Measurements from ENCODE around the gene MTUS2.

MTUS2 gene

DNA sequence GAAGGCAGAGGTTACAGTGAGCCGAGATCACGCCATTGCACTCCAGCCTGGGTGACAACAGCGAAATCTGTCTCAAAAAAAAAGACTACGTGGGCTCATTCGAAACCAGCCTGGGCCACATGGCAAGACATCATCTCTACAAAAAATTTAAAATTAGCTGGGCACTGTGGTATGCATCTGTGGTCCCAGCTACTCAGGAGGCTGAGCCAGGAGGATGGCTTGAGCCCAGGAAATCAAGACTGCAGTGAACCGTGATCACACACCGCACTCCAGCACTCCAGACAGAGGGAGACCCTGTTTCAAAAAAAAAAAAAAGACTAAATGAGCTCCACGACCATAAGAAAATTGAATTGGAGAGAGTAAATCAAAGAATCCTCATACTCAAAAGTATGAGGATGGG lies 722.2 kb downstream of the MTUS2 start:
- Mint-ChIP-seq H3K4me1 (peaks cover 58% of the 10 kb centered on the region), H3K27me3 (ENCODE audit: low read depth, poor library complexity) (peaks cover 3% of the 10 kb centered on the region), H3K9me3 (peaks cover 4% of the 10 kb centered on the region), H3K36me3 (ENCODE audit: low read depth) (peaks cover 35% of the 10 kb centered on the region), H3K4me3 (no peak overlapping the region), H3K27ac (peak overlapping the region; percentile 23)
- no peak for DNase-seq
- TF ChIP-seq, protein P1, sequence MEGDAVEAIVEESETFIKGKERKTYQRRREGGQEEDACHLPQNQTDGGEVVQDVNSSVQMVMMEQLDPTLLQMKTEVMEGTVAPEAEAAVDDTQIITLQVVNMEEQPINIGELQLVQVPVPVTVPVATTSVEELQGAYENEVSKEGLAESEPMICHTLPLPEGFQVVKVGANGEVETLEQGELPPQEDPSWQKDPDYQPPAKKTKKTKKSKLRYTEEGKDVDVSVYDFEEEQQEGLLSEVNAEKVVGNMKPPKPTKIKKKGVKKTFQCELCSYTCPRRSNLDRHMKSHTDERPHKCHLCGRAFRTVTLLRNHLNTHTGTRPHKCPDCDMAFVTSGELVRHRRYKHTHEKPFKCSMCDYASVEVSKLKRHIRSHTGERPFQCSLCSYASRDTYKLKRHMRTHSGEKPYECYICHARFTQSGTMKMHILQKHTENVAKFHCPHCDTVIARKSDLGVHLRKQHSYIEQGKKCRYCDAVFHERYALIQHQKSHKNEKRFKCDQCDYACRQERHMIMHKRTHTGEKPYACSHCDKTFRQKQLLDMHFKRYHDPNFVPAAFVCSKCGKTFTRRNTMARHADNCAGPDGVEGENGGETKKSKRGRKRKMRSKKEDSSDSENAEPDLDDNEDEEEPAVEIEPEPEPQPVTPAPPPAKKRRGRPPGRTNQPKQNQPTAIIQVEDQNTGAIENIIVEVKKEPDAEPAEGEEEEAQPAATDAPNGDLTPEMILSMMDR (IDR thresholded peaks at IDR 0.05), result no peak

DNA sequence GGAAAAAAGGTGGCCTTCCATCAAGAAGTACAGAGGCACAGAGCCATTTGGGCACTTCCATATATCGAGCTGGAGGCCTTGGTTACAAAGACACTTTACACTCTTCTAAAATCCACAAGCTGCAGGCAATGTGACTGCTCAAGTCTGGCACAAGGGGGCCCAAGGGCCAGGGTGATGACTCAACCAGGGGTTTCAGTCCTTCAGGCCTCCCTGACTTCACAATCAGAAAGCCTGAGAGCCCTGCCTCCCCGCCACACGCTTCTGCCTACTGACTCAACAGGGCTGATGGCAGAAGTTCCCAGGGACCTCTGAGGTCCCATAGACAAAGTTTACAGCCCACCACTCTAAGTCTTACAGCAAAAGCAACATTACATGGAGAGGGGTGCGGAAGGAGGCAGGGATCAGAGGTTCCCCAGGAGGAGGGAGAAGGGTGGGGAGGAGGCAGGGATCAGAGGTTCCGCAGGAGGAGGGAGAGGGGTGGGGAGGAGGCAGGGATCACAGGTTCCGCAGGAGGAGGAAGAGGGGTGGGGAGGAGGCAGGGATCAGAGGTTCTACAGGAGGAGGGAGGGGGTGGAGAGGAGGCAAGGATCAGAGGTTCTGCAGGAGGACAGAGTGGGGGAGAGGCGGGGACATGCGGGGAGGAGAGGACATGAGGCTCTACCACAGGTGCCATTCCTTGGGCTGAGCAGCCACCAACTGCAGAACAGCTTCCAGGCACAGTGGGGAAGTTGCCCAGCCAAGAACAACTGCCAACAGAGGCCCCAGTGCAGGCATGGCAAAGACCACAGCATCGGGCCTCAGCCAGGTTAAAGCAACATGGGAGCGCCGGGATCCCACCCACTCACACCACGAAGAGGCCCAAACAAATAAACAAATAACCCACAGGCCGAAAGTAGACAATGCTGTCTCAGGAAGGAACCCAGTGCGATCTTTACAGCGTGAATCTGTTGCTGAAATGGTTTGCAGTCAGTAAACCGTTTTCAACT lies 723.4 kb downstream of the MTUS2 start:
- H3K9me3 Mint-ChIP-seq, result peaks cover 4% of the 10 kb centered on the region
- H3K4me1 Mint-ChIP-seq, result peaks cover 49% of the 10 kb centered on the region
- no peak overlapping the region for H3K4me3 Mint-ChIP-seq
- H3K27ac Mint-ChIP-seq, result no peak overlapping the region
- H3K27me3 Mint-ChIP-seq (ENCODE audit: low read depth, poor library complexity), result peaks cover 3% of the 10 kb centered on the region
- TF ChIP-seq, protein P1 (IDR thresholded peaks at IDR 0.05), result no peak
- no peak for DNase-seq
- peaks cover 35% of the 10 kb centered on the region for H3K36me3 Mint-ChIP-seq (ENCODE audit: low read depth)

DNA sequence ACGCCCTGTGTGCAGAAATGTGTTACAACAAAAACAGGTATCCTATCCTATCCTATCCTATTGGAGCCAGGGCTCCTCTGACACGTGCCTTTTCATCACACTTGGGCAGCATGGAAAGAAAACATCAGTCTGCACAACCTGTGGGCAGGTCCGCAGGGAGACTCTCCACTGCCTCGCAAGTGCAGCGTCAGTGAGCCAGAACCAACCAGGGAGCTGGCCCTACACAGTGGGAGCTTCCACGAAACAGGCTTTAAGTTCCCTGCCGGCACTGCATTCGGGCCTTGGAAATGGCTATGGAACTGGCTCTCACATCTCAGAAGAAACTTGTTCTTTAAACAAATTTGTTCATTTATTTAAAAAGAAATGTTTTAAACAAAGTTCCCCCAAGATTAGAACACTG lies 725.8 kb downstream of the MTUS2 start:
- Mint-ChIP-seq H3K4me3 (no peak overlapping the region), H3K4me1 (peaks cover 31% of the 10 kb centered on the region), H3K36me3 (ENCODE audit: low read depth) (peaks cover 51% of the 10 kb centered on the region), H3K27ac (peak overlapping the region; percentile 85), H3K9me3 (peaks cover 4% of the 10 kb centered on the region), H3K27me3 (ENCODE audit: low read depth, poor library complexity) (peaks cover 3% of the 10 kb centered on the region)
- TF ChIP-seq, protein P1 (IDR thresholded peaks at IDR 0.05), result no peak
- DNase-seq, result no peak

DNA sequence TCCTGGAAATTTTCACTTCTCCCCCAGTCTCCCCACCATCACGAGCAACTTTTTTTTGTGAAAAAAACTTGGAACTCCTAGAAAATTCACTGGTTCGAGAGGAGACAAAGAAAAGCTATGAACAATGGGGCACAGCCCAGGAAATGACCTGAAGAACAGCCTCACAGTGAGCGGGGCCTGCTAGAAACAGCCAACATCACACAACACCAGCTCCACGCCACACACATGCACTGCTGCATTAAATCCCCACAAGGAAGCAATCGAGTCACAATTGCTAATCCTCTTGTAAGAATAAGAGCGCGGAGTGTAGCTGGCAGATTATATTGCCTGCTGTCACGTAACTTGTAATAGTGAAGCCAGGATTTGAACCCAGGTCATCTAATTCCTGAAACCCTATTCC lies 726.5 kb downstream of the MTUS2 start:
- DNase-seq, result no peak
- H3K27ac Mint-ChIP-seq, result peak overlapping the region; percentile 85
- H3K9me3 Mint-ChIP-seq, result peaks cover 4% of the 10 kb centered on the region
- H3K27me3 Mint-ChIP-seq (ENCODE audit: low read depth, poor library complexity), result peaks cover 3% of the 10 kb centered on the region
- H3K36me3 Mint-ChIP-seq (ENCODE audit: low read depth), result peaks cover 51% of the 10 kb centered on the region
- no peak overlapping the region for H3K4me3 Mint-ChIP-seq
- peaks cover 28% of the 10 kb centered on the region for H3K4me1 Mint-ChIP-seq
- TF ChIP-seq, protein P1 (IDR thresholded peaks at IDR 0.05), result no peak

DNA sequence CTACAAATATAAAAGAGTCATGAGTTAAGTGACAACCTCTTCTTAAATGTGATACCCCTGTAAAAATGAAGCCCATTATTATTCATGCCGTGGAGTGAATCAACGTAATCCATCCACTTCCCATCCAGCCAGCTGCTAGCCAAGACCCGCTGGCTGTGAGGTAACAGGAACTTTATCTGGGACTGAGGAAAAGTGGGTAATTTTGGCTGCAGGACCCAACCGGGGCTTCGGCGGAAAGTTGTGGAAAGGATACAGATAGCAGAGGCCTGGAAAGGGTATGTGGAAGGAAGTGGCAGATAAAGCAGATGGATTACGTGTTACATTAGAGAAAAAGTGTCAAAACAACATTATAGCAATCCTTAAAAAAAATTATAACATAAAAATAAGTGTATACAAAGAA lies 727.0 kb downstream of the MTUS2 start:
- DNase-seq, result no peak
- Mint-ChIP-seq H3K27me3 (ENCODE audit: low read depth, poor library complexity) (peaks cover 3% of the 10 kb centered on the region), H3K27ac (peak overlapping the region; percentile 81), H3K9me3 (peaks cover 4% of the 10 kb centered on the region), H3K36me3 (ENCODE audit: low read depth) (peaks cover 56% of the 10 kb centered on the region), H3K4me1 (peaks cover 32% of the 10 kb centered on the region), H3K4me3 (no peak overlapping the region)
- TF ChIP-seq, protein P1 (IDR thresholded peaks at IDR 0.05), result no peak
